GM21367 (cell line): ENCODE results near the gene ULK4.
"Not testable (repeated sequence)": the region's sequence is repeated elsewhere in the genome, so short reads cannot be mapped to it uniquely, and the experiment has no call there.

Experiments
- ATAC-seq: cut with Tn5 transposase; IDR thresholded peaks from one replicate; pipeline ENCODE4 v1.9.1; 2021; ENCODE audit not compliant: unreplicated experiment

ULK4 gene

GRCh38 chr3:41323467-41324155, 638.3 kb downstream of the ULK4 start:
- no peak for ATAC-seq

DNA sequence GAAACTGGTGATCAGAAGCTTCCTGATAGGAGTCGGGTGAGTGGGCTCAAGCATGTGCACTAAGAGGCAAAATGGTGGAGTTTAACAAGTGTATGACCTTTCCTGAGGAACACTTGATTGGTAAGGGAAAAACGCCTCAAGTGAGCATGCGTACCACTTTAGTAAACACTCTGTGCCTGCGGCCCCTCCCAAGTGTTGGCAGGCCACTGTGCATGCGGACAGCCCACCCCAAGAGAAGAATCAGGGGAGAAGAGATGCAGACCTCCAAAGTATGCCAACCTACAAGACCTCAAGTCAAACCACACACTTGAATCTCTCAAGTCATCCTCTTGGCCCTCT, 640.3 kb downstream of the ULK4 start:
- ATAC-seq: no peak

DNA sequence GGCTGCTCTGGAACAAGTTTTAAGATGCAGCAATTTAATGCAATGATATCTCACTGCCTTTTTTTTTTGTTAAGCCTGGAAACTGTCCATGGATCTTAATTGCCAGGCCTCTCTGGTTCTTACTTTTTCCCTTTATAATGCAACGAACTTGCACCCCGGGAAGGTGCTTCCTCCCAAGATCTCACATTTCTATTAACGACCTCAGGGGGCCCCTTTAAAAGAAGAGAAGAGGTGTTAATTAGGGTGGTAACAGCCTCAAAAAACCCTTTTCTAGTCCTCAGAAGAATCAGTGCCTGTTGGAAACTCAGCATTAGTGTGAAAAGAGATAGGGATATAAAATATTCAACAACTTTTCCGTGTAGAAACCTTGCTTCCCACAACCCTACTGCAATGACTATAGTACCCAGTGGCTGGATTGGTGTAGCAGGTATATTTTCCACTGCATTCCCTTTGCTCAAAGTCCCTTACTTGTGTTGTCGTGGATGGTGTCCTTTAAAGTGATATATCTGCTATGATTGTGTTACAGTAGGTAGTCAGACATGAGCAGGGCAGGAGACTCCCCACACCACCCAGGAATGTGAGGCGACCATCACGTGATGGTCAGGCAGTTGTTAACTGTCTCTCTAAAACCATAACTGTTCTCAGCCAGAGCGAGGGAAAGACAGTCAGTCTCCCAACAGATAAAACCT, 640.8 kb downstream of the ULK4 start:
- ATAC-seq: no peak

DNA sequence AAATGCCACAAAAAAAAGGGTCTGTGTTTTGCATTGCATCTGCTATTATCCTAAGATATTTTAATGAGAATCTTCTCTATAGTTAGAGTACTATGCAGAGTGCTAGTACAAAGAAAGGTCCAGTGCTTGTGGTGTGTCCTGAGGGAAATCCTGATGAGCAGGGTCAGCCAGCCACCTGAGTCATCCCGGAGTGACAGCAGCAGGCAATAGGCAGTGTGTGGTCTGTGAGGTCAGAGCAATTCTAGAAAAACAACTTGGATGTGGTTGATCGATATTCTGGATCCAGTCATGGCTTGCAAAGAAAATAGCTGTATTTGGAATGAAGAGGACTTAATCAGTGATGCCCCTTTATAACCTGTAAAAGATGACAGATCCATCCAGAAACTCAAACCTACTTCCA, 643.4 kb downstream of the ULK4 start:
- ATAC-seq: no peak

DNA sequence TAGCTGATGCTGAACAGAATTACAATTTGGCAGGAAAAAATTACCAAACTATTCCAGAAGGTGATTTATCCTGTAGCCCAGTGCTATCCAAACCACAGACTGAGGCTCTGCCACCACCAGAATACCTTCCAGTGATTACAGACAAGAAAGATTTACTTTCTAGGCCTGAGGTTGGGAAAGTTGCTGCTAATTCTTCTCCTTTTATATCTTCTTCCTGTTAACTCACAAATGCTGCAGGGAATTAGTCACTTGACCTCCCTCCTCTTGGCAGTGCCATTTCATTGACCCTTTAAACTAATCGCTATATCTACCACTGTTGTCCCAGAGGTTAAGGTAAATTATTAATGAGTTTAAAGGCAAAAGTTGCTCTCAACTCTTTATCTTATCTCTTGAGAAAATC, 644.2 kb downstream of the ULK4 start:
- ATAC-seq: no peak

DNA sequence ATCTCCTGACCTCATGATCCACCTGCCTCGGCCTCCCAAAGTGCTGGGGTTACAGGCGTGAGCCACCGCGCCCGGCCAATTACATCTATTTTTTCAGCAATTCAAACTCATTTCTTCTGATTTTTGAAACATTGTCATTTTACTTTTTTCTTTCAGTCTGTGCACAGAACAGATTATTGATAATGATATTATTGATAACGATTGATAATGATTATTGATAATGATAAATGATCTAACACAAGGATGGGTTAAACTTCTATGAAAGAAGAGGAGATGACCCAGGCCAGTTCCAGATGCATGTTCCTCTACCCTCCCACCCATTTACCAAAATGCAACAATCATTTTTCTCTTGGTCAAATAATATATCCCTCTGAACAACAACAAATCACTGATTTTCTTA, 644.6 kb downstream of the ULK4 start:
- ATAC-seq: no peak

DNA sequence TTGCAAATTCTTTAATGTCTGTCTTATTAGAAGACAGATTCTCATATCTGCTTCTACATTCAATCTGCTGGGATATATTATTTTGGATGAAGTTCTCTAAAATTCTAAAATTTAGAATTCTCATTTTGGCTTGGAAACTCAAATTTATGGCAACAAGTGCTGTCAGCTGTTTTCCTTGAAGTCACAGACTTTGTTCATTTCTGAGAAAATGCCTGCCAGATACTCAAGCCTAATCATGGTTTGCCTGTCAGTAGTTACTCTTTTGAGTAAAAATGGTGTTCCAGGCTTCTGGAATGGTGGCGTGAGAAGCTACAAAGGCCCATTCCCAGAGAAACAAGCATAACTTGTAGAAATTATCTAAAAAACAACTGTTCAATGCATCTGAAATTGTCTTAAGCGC, 646.8 kb downstream of the ULK4 start:
- no peak for ATAC-seq

- no peak for ATAC-seq
These were observed 653.8 kb downstream of the ULK4 start for GRCh38 chr3:41308119-41308518.

- no peak for ATAC-seq
These were observed 654.8 kb downstream of the ULK4 start for GRCh38 chr3:41307065-41307464.

GRCh38 chr3:41304593-41304992, 657.3 kb downstream of the ULK4 start:
- ATAC-seq: no peak

- no peak for ATAC-seq
These were observed 659.6 kb downstream of the ULK4 start for GRCh38 chr3:41302295-41302694.

- ATAC-seq: no peak
These were observed 660.4 kb downstream of the ULK4 start for GRCh38 chr3:41301548-41301947.

GRCh38 chr3:41299036-41299435, 662.9 kb downstream of the ULK4 start:
- ATAC-seq: no peak

DNA sequence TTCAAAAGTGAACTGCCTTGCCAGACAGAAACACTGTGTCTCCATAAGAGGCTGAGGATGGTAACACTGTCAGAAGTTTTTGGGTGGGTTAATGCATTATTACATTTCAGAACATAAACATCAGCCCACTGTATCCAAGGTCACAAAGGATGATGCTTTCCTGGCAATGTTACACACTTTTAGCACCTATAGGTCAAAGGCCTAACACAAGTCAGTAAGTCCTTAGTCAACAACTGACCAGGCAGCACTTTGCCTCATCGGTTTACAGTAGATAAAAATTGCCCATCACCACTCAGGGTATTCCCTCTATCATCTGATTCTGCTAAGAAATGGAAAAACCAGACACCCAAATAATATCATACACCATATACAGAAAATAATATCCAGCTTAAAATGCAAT, 664.2 kb downstream of the ULK4 start:
- no peak for ATAC-seq

DNA sequence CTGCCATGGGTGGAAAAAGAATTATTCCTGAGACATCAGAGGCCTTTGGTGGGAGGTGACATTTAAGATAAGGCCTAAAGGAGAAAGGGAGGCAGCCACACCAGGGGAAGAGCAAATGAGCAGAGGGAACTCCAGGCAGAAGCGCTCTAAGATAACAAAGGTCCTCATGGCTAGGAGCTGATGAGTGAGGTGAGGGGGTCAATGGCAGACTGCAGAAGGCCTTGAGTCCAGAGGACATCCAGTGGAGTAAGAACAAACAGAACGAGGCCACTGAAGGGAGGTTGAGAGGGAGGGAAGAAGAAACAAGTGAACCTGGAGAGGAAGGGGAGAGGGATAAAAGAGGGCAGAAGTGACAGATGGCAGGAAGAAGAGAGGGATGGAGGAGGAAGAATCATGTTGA, 665.3 kb downstream of the ULK4 start:
- no peak for ATAC-seq

DNA sequence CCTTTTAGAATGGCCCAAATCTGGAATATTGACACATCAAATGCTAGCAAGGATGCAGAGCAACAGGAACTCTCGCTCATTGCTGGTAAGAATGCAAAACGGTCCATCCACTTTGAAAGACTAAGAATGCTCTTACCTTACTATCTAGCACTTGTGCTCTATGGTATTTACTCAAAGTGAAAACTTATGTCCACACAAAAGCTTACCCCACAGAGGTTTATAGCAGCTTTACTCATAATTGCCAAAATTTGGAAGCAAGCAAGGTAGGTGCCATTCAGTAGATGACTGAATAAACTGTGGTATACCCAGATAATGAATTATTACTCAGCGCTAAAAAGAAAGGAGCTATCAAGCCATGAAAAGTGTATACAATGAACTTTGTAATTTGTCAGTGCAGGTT, 666.2 kb downstream of the ULK4 start:
- no peak for ATAC-seq

DNA sequence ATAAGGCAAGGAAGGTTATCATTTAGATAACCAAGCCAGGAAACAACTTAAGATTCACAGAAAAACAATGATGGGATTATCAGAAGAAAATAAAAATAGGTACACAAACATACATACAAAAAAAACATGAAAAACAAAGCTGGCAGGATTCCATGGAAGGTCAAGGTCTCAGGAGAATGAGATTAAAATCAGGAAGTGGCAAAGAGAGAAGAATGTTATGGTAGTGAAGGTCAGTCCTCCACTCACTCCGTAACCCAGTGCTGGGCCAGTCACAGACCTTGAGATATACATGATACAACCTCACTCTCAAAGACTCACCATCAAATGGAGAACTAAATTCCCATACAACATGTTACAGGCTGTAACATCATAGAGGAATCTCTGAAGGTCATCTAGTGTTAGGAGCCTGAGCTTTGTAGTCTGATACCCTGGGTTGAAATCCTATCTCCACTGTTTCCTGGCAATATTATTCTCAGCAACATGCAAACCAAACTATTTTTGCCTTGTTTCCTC, 668.7 kb downstream of the ULK4 start:
- ATAC-seq: no peak

DNA sequence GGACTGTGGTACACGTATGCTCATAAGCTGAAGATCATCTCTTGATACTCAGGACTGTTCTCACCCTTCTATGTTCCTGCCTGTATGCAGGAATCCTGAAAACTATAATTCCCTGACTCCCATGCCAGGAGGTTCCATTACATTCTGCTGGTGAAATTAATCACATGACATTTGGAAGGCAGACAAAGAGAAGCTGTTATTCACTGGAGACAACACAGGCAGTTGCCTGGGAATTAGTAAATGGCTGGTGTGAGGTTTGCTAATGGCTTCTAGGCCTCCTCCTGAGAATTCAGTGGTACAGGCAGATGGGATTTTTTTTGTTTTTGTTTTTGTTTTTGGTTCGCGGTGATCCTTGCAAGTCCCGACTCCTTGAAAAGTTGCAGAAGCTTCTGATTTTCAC, 671.2 kb downstream of the ULK4 start:
- no peak for ATAC-seq

GRCh38 chr3:41290306-41290705, 671.6 kb downstream of the ULK4 start:
- ATAC-seq: no peak

- no peak for ATAC-seq
These were observed 673.1 kb downstream of the ULK4 start for GRCh38 chr3:41288785-41289184.

DNA sequence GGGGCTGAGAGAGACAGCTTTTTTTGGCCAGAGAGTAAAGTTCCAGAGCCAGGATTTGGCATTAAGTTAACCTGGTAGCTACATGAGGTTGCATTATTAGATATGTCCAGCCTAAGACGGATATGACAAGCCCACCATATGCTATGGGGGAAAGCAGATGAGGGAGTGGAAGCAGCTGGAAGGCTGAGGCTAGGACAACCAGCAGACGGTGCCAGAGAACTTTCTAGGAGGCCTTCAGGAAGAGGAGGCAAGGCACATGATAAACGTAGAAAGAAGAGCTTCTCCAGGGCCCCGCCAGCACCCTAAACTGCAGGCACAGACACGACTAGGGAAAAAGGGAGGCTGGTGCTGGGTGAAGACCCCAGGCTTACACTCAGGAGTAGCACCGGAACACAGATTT, 675.6 kb downstream of the ULK4 start:
- ATAC-seq: no peak

DNA sequence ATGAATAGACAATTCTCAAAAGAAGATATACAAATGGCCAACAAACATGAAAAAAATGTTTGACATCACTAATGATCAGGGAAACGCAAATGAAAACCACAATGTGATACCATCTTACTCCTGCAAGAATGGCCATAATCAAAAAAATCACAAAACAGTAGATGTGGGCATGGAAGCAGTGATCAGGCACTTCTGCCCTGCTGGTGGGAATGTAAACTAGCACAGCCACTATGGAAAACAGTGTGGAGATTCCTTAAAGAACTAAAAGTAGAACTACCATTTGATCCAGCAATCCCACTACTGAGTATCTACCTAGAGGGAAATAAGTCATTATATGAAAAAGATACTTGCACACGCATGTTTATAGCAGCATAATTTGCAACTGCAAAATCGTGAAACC, 677.0 kb downstream of the ULK4 start:
- not testable (repeated sequence) for ATAC-seq
